NCI-H2227 treated with DMSO at 0.1 percent for 48 hours (cell line): ENCODE results near the gene NOS1AP.

Experiments
- DNase-seq: peaks from one replicate; lab custom pipeline; 2025; lab: John Stamatoyannopoulos, UW

NOS1AP gene

GRCh38 chr1:162256287-162256686 lies 186.8 kb downstream of the NOS1AP start:
- no peak for DNase-seq

GRCh38 chr1:162258394-162258793 lies 188.9 kb downstream of the NOS1AP start:
- DNase-seq = no peak

- DNase-seq = no peak
Measured at GRCh38 chr1:162259894-162260455, 190.5 kb downstream of the NOS1AP start.

- DNase-seq = no peak
Measured at GRCh38 chr1:162264108-162264507, 194.6 kb downstream of the NOS1AP start.

GRCh38 chr1:162265983-162266382 lies 196.5 kb downstream of the NOS1AP start:
- DNase-seq = no peak

- no peak for DNase-seq
Measured at GRCh38 chr1:162270016-162270770, 200.7 kb downstream of the NOS1AP start.

GRCh38 chr1:162271972-162272371 lies 202.5 kb downstream of the NOS1AP start:
- no peak for DNase-seq

GRCh38 chr1:162272419-162272818 lies 202.9 kb downstream of the NOS1AP start:
- no peak for DNase-seq

- no peak for DNase-seq
Measured at GRCh38 chr1:162275622-162276175, 206.2 kb downstream of the NOS1AP start.

- peak; percentile 9 for DNase-seq
Measured at GRCh38 chr1:162276493-162276892, 207.0 kb downstream of the NOS1AP start.

- DNase-seq = peak; percentile 74
Measured at GRCh38 chr1:162279136-162279498, 209.6 kb downstream of the NOS1AP start.

- no peak for DNase-seq
Measured at GRCh38 chr1:162281426-162281825, 211.9 kb downstream of the NOS1AP start.

- DNase-seq = no peak
Measured at GRCh38 chr1:162283657-162284056, 214.2 kb downstream of the NOS1AP start.

GRCh38 chr1:162284206-162284955 lies 214.9 kb downstream of the NOS1AP start:
- no peak for DNase-seq

GRCh38 chr1:162285149-162285561 lies 215.7 kb downstream of the NOS1AP start:
- DNase-seq = no peak

GRCh38 chr1:162291000-162291399 lies 221.5 kb downstream of the NOS1AP start:
- no peak for DNase-seq

GRCh38 chr1:162292422-162292849 lies 222.9 kb downstream of the NOS1AP start:
- DNase-seq = no peak

- peak; percentile 5 for DNase-seq
Measured at GRCh38 chr1:162293073-162293692, 223.7 kb downstream of the NOS1AP start.

GRCh38 chr1:162294015-162294414 lies 224.5 kb downstream of the NOS1AP start:
- DNase-seq = no peak

- DNase-seq = no peak
Measured at GRCh38 chr1:162297208-162297607, 227.7 kb downstream of the NOS1AP start.

- no peak for DNase-seq
Measured at GRCh38 chr1:162298266-162298665, 228.8 kb downstream of the NOS1AP start.

- DNase-seq = no peak
Measured at GRCh38 chr1:162299018-162299417, 229.5 kb downstream of the NOS1AP start.
